Neural crest cell (in vitro differentiated cells): ENCODE data around the gene DECR2. TPM values are rescaled to one million over a fixed set of nuclear protein-coding genes. Genes with fewer than 3 reads are reported as not detected.

ENCODE experiments used
- DNase-seq: peaks from one replicate; pipeline ENCODE4 v3.0.0; 2021; ENCODE audit warnings: low read depth, mixed read lengths, low spot score
- H3K27ac Mint-ChIP-seq: one replicate; pipeline ENCODE4 v1.8.0; 2021; ENCODE audit warnings: mild to moderate bottlenecking, mixed read lengths; ENCODE audit not compliant: unreplicated experiment
- H3K27me3 Mint-ChIP-seq: 2 replicates; pipeline ENCODE4 v1.8.0; 2021; ENCODE audit warnings: low read depth, mild to moderate bottlenecking, mixed read lengths
- H3K36me3 Mint-ChIP-seq: 2 replicates; pipeline ENCODE4 v1.8.0; 2021; ENCODE audit warnings: low read depth, mild to moderate bottlenecking, mixed read lengths
- H3K4me1 Mint-ChIP-seq: 2 replicates; pipeline ENCODE4 v1.8.0; 2021; ENCODE audit warnings: mixed read lengths
- H3K4me3 Mint-ChIP-seq: one replicate; pipeline ENCODE4 v1.8.0; 2021; ENCODE audit warnings: mild to moderate bottlenecking, mixed read lengths
- H3K9me3 Mint-ChIP-seq: 2 replicates; pipeline ENCODE4 v1.8.0; 2021; ENCODE audit warnings: mixed read lengths
- CTCF ChIP-seq: fragments of 200-600 bp; sonication (generic); conservative IDR thresholded peaks from 2 replicates; pipeline ENCODE4 v1.5.0; 2021; ENCODE audit warnings: antibody characterized with exemption, mild to moderate bottlenecking
- total RNA-seq: library from RNA; stranded (reverse); gene quantifications from 2 replicates; pipeline ENCODE4 v1.2.1, GENCODE V29; 2021

Gene DECR2
- total RNA-seq, 1 donor from 2014 or later: 22.4 TPM

GRCh38 chr16:369275-369865 is 32.3 kb upstream of the DECR2 start:
- no peak for DNase-seq
- Mint-ChIP-seq H3K4me1 (peaks cover 9% of the 10 kb centered on the region), H3K4me3 (peak overlapping the region; percentile 84), H3K27me3 (peaks cover 4% of the 10 kb centered on the region), H3K27ac (no peak overlapping the region), H3K36me3 (no peaks in the 10 kb centered on the region), H3K9me3 (no peaks in the 10 kb centered on the region)
- no peak for TF ChIP-seq CTCF

GRCh38 chr16:369866-370436 is 31.7 kb upstream of the DECR2 start:
- Mint-ChIP-seq H3K27ac (no peak overlapping the region), H3K4me1 (peaks cover 9% of the 10 kb centered on the region), H3K9me3 (no peaks in the 10 kb centered on the region), H3K27me3 (peaks cover 4% of the 10 kb centered on the region), H3K36me3 (no peaks in the 10 kb centered on the region), H3K4me3 (peak overlapping the region; percentile 92)
- no peak for TF ChIP-seq CTCF
- no peak for DNase-seq

- Mint-ChIP-seq H3K4me3 (peak within 1 kb of the TSS; percentile 92), H3K9me3 (no peaks in the 10 kb centered on the region), H3K27ac (peak within 1 kb of the TSS; percentile 92), H3K4me1 (peaks cover 9% of the 10 kb centered on the region), H3K27me3 (peaks cover 4% of the 10 kb centered on the region), H3K36me3 (no peaks in the 10 kb centered on the region)
- TF ChIP-seq CTCF: no peak
- peak; percentile 91 for DNase-seq
These were observed 31.2 kb upstream of the DECR2 start, which contains the start of gene MRPL28 for GRCh38 chr16:370443-370842. Gene MRPL28 (minus strand): TSS chr16:370538. CDS start chr16:370218, 320 bp downstream.

DNA sequence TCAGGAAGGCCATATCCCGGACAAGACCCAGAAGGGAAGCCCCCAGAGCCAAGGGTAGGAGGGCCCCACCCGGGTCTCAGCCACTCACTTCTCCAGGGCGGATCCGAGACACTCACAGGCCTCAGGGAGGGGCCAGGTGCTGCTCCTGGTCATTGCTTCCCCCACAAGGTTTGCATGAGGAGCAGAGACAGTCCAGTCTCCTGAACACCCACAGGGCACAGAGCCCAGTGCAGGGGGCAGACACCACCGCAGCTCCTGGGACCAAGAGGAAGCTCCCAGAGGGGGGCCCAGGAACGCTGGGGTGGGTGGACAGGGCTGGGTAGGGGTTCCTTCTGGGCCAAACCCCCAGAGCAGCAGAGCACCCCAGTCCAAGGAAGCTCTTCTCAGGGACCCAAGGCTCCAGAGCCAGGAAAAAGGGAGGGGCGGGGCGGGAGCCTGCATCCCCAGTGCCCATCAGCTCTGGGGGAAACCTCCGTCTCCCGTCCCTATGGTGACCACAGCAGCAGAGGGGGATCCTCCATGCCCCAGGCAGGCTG is 30.6 kb upstream of the DECR2 start:
- no peak for DNase-seq
- TF ChIP-seq CTCF: no peak
- no peak overlapping the region for H3K27ac Mint-ChIP-seq
- H3K27me3 Mint-ChIP-seq: peaks cover 4% of the 10 kb centered on the region
- H3K9me3 Mint-ChIP-seq: no peaks in the 10 kb centered on the region
- H3K4me1 Mint-ChIP-seq: peaks cover 9% of the 10 kb centered on the region
- H3K4me3 Mint-ChIP-seq: peak overlapping the region; percentile 92
- H3K36me3 Mint-ChIP-seq: no peaks in the 10 kb centered on the region

GRCh38 chr16:371515-372301 is 30.0 kb upstream of the DECR2 start:
- Mint-ChIP-seq H3K4me1 (peaks cover 9% of the 10 kb centered on the region), H3K36me3 (no peaks in the 10 kb centered on the region), H3K27me3 (peaks cover 4% of the 10 kb centered on the region), H3K27ac (peak overlapping the region; percentile 57), H3K9me3 (no peaks in the 10 kb centered on the region), H3K4me3 (peak overlapping the region; percentile 92)
- TF ChIP-seq CTCF: no peak
- no peak for DNase-seq
